ENCODE measurements around the gene MAB21L2. TPM values are rescaled to one million over a fixed set of nuclear protein-coding genes. Genes with fewer than 3 reads are reported as not detected.
A peak's percentile ranks its signal among the peaks of the same experiment; 100 is the strongest.

Gene MAB21L2
- total and polyA plus RNA-seq, 2 experiments from 2014 or later: 0.39 TPM; not detected in 1

GRCh38 chr4:150624055-150624454 is 42.1 kb downstream of the MAB21L2 start:
- Histone ChIP-seq H3K27ac (ENCODE audit: low read depth) (no peak overlapping the region), H3K4me2 (peak overlapping the region; percentile 13; the same call in 1 of the 2 replicates), H3K4me3 (no peak overlapping the region), H3F3A (replicated peaks; ENCODE audit: low read depth) (no peaks in the 10 kb centered on the region), H3K79me2 (replicated peaks; ENCODE audit: insufficient read depth) (no peaks in the 10 kb centered on the region), H3K4me1 (ENCODE audit: insufficient read depth) (peaks cover 30% of the 10 kb centered on the region), H4K20me1 (replicated peaks; ENCODE audit: insufficient read depth) (no peaks in the 10 kb centered on the region), H3K36me3 (ENCODE audit: insufficient read depth) (no peaks in the 10 kb centered on the region), H3K27me3 (ENCODE audit: insufficient read depth) (no peaks in the 10 kb centered on the region), H2AFZ (no peak overlapping the region), H3K9me2 (ENCODE audit: insufficient read depth) (no peaks in the 10 kb centered on the region)
- H3K4me1 Mint-ChIP-seq: peaks cover 23% of the 10 kb centered on the region
- no peaks in the 10 kb centered on the region for H3K27me3 Mint-ChIP-seq (ENCODE audit: insufficient read depth, low read depth, poor library complexity)
- no peaks in the 10 kb centered on the region; the same call in 2 of the 3 replicates for H3K9me3 Mint-ChIP-seq
- H3K4me3 Mint-ChIP-seq: no peak overlapping the region
- no peak overlapping the region for H3K27ac Mint-ChIP-seq
- H3K36me3 Mint-ChIP-seq (ENCODE audit: low read depth): peaks cover 14% of the 10 kb centered on the region; the same call in 2 of the 3 replicates
- no peak for TF ChIP-seq CREB1 (CRISPR knock-in tag; IDR thresholded peaks at IDR 0.05; ENCODE audit: low read depth)
- ATAC-seq (no peak), DNase-seq (ENCODE audit: low spot score) (no peak)

- Histone ChIP-seq H3K4me1 (ENCODE audit: insufficient read depth) (peaks cover 30% of the 10 kb centered on the region), H4K20me1 (replicated peaks; ENCODE audit: insufficient read depth) (no peaks in the 10 kb centered on the region), H2AFZ (no peak overlapping the region), H3F3A (replicated peaks; ENCODE audit: low read depth) (no peaks in the 10 kb centered on the region), H3K27ac (ENCODE audit: low read depth) (no peak overlapping the region), H3K4me3 (no peak overlapping the region), H3K27me3 (ENCODE audit: insufficient read depth) (no peaks in the 10 kb centered on the region), H3K9me2 (ENCODE audit: insufficient read depth) (no peaks in the 10 kb centered on the region), H3K4me2 (no peak overlapping the region), H3K79me2 (replicated peaks; ENCODE audit: insufficient read depth) (no peaks in the 10 kb centered on the region), H3K36me3 (ENCODE audit: insufficient read depth) (no peaks in the 10 kb centered on the region)
- peaks cover 23% of the 10 kb centered on the region for H3K4me1 Mint-ChIP-seq
- DNase-seq (ENCODE audit: low spot score): no peak
- H3K4me3 Mint-ChIP-seq: no peak overlapping the region
- H3K27me3 Mint-ChIP-seq (ENCODE audit: insufficient read depth, low read depth, poor library complexity): no peaks in the 10 kb centered on the region
- no peak for ATAC-seq
- H3K9me3 Mint-ChIP-seq: no peaks in the 10 kb centered on the region; the same call in 2 of the 3 replicates
- H3K36me3 Mint-ChIP-seq (ENCODE audit: low read depth): peaks cover 14% of the 10 kb centered on the region; the same call in 2 of the 3 replicates
- peak overlapping the region; percentile 5; the same call in 1 of the 2 replicates for H3K27ac Mint-ChIP-seq
- TF ChIP-seq ZNF114 (CRISPR knock-in tag; IDR thresholded peaks at IDR 0.05) (no peak), NANOG (IDR thresholded peaks at IDR 0.05; ENCODE audit: borderline replicate concordance) (no peak), STAT1 (IDR thresholded peaks at IDR 0.05; ENCODE audit: unreplicated experiment) (no peak), ZNF331 (CRISPR knock-in tag; IDR thresholded peaks at IDR 0.05; ENCODE audit: low read depth) (no peak), EZH2 (IDR thresholded peaks at IDR 0.05; ENCODE audit: low read depth, unreplicated experiment) (no peak), POLR2AphosphoS5 (IDR thresholded peaks at IDR 0.05; ENCODE audit: low read depth) (no peak), EZH2phosphoT487 (IDR thresholded peaks at IDR 0.05; ENCODE audit: unreplicated experiment) (no peak)
- TF ChIP-seq, protein P1, sequence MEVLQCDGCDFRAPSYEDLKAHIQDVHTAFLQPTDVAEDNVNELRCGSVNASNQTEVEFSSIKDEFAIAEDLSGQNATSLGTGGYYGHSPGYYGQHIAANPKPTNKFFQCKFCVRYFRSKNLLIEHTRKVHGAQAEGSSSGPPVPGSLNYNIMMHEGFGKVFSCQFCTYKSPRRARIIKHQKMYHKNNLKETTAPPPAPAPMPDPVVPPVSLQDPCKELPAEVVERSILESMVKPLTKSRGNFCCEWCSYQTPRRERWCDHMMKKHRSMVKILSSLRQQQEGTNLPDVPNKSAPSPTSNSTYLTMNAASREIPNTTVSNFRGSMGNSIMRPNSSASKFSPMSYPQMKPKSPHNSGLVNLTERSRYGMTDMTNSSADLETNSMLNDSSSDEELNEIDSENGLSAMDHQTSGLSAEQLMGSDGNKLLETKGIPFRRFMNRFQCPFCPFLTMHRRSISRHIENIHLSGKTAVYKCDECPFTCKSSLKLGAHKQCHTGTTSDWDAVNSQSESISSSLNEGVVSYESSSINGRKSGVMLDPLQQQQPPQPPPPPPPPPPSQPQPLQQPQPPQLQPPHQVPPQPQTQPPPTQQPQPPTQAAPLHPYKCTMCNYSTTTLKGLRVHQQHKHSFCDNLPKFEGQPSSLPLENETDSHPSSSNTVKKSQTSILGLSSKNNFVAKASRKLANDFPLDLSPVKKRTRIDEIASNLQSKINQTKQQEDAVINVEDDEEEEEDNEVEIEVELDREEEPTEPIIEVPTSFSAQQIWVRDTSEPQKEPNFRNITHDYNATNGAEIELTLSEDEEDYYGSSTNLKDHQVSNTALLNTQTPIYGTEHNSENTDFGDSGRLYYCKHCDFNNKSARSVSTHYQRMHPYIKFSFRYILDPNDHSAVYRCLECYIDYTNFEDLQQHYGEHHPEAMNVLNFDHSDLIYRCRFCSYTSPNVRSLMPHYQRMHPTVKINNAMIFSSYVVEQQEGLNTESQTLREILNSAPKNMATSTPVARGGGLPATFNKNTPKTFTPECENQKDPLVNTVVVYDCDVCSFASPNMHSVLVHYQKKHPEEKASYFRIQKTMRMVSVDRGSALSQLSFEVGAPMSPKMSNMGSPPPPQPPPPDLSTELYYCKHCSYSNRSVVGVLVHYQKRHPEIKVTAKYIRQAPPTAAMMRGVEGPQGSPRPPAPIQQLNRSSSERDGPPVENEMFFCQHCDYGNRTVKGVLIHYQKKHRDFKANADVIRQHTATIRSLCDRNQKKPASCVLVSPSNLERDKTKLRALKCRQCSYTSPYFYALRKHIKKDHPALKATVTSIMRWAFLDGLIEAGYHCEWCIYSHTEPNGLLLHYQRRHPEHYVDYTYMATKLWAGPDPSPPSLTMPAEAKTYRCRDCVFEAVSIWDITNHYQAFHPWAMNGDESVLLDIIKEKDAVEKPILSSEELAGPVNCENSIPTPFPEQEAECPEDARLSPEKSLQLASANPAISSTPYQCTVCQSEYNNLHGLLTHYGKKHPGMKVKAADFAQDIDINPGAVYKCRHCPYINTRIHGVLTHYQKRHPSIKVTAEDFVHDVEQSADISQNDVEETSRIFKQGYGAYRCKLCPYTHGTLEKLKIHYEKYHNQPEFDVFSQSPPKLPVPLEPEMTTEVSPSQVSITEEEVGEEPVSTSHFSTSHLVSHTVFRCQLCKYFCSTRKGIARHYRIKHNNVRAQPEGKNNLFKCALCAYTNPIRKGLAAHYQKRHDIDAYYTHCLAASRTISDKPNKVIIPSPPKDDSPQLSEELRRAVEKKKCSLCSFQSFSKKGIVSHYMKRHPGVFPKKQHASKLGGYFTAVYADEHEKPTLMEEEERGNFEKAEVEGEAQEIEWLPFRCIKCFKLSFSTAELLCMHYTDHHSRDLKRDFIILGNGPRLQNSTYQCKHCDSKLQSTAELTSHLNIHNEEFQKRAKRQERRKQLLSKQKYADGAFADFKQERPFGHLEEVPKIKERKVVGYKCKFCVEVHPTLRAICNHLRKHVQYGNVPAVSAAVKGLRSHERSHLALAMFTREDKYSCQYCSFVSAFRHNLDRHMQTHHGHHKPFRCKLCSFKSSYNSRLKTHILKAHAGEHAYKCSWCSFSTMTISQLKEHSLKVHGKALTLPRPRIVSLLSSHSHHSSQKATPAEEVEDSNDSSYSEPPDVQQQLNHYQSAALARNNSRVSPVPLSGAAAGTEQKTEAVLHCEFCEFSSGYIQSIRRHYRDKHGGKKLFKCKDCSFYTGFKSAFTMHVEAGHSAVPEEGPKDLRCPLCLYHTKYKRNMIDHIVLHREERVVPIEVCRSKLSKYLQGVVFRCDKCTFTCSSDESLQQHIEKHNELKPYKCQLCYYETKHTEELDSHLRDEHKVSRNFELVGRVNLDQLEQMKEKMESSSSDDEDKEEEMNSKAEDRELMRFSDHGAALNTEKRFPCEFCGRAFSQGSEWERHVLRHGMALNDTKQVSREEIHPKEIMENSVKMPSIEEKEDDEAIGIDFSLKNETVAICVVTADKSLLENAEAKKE (CRISPR knock-in tag; IDR thresholded peaks at IDR 0.05): no peak
- TF ChIP-seq, protein P2, sequence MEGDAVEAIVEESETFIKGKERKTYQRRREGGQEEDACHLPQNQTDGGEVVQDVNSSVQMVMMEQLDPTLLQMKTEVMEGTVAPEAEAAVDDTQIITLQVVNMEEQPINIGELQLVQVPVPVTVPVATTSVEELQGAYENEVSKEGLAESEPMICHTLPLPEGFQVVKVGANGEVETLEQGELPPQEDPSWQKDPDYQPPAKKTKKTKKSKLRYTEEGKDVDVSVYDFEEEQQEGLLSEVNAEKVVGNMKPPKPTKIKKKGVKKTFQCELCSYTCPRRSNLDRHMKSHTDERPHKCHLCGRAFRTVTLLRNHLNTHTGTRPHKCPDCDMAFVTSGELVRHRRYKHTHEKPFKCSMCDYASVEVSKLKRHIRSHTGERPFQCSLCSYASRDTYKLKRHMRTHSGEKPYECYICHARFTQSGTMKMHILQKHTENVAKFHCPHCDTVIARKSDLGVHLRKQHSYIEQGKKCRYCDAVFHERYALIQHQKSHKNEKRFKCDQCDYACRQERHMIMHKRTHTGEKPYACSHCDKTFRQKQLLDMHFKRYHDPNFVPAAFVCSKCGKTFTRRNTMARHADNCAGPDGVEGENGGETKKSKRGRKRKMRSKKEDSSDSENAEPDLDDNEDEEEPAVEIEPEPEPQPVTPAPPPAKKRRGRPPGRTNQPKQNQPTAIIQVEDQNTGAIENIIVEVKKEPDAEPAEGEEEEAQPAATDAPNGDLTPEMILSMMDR (conservative IDR thresholded peaks at IDR 0.05; ENCODE audit: low read depth in 2 of 2): no peak
- TF ChIP-seq, protein P3, sequence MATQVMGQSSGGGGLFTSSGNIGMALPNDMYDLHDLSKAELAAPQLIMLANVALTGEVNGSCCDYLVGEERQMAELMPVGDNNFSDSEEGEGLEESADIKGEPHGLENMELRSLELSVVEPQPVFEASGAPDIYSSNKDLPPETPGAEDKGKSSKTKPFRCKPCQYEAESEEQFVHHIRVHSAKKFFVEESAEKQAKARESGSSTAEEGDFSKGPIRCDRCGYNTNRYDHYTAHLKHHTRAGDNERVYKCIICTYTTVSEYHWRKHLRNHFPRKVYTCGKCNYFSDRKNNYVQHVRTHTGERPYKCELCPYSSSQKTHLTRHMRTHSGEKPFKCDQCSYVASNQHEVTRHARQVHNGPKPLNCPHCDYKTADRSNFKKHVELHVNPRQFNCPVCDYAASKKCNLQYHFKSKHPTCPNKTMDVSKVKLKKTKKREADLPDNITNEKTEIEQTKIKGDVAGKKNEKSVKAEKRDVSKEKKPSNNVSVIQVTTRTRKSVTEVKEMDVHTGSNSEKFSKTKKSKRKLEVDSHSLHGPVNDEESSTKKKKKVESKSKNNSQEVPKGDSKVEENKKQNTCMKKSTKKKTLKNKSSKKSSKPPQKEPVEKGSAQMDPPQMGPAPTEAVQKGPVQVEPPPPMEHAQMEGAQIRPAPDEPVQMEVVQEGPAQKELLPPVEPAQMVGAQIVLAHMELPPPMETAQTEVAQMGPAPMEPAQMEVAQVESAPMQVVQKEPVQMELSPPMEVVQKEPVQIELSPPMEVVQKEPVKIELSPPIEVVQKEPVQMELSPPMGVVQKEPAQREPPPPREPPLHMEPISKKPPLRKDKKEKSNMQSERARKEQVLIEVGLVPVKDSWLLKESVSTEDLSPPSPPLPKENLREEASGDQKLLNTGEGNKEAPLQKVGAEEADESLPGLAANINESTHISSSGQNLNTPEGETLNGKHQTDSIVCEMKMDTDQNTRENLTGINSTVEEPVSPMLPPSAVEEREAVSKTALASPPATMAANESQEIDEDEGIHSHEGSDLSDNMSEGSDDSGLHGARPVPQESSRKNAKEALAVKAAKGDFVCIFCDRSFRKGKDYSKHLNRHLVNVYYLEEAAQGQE (IDR thresholded peaks at IDR 0.05; ENCODE audit: unreplicated experiment): no peak
Observed at GRCh38 chr4:150625033-150625432, 43.1 kb downstream of the MAB21L2 start.
